H9 (cell line): ENCODE measurements around the gene AGXT. TPM values are rescaled to one million over a fixed set of nuclear protein-coding genes. Genes with fewer than 3 reads are reported as not detected.

Source experiments
- DNase-seq: peaks from one replicate; pipeline ENCODE4 v3.0.0-alpha.2; 2017
- H2AFZ ChIP-seq: one replicate; pipeline ENCODE4 v1.6.1; 2013; ENCODE audit warnings: mild to moderate bottlenecking, low read length, control low read depth, moderate library complexity
- H2AK5ac ChIP-seq: 2 replicates; pipeline ENCODE4 v1.6.1; 2013; ENCODE audit warnings: low read length, control low read depth, mixed read lengths; ENCODE audit not compliant: insufficient read length
- H2BK120ac ChIP-seq: one replicate; pipeline ENCODE4 v1.6.1; 2013; ENCODE audit warnings: low read depth, mild to moderate bottlenecking, low read length, control low read depth, inconsistent platforms; ENCODE audit not compliant: poor library complexity, severe bottlenecking
- H2BK12ac ChIP-seq: 2 replicates; pipeline ENCODE4 v1.6.1; 2013; ENCODE audit warnings: low read length, control low read depth, mixed read lengths, low read depth; ENCODE audit not compliant: insufficient read length
- H2BK15ac ChIP-seq: 2 replicates; pipeline ENCODE4 v1.6.1; 2013; ENCODE audit warnings: low read depth, low read length, control low read depth
- H2BK20ac ChIP-seq: one replicate; pipeline ENCODE4 v1.6.1; 2013; ENCODE audit warnings: low read depth, mild to moderate bottlenecking, low read length, control low read depth, inconsistent platforms; ENCODE audit not compliant: poor library complexity, severe bottlenecking
- H2BK5ac ChIP-seq: 2 replicates; pipeline ENCODE4 v1.6.1; 2013; ENCODE audit warnings: low read length, control low read depth, mixed read lengths; ENCODE audit not compliant: insufficient read length
- H3K14ac ChIP-seq: 2 replicates; pipeline ENCODE4 v1.6.1; 2013; ENCODE audit warnings: low read length, control low read depth; ENCODE audit not compliant: insufficient read depth
- H3K18ac ChIP-seq: 2 replicates; pipeline ENCODE4 v1.6.1; 2013; ENCODE audit warnings: low read depth, mild to moderate bottlenecking, mixed read lengths, low read length, control low read depth; ENCODE audit not compliant: insufficient read length
- H3K23ac ChIP-seq: 2 replicates; pipeline ENCODE4 v1.6.1; 2013; ENCODE audit warnings: low read length, control low read depth, mixed read lengths, low read depth; ENCODE audit not compliant: insufficient read length
- H3K23me2 ChIP-seq: 2 replicates; pipeline ENCODE4 v1.6.1; 2013; ENCODE audit warnings: low read depth, mild to moderate bottlenecking, mixed read lengths, low read length, control low read depth; ENCODE audit not compliant: insufficient read length, poor library complexity, severe bottlenecking
- H3K27ac ChIP-seq: 2 replicates; pipeline ENCODE4 v1.5.1; 2013; ENCODE audit warnings: low read length, control low read depth, mixed read lengths, low read depth; ENCODE audit not compliant: insufficient read length
- H3K27me3 ChIP-seq: 2 replicates; pipeline ENCODE4 v1.6.1; 2013; ENCODE audit warnings: low read length, control low read depth, inconsistent platforms; ENCODE audit not compliant: insufficient read depth
- H3K4ac ChIP-seq: 2 replicates; pipeline ENCODE4 v1.6.1; 2013; ENCODE audit warnings: low read depth, mild to moderate bottlenecking, control low read depth, inconsistent platforms, low read length, moderate library complexity
- H3K4me1 ChIP-seq: 2 replicates; pipeline ENCODE4 v1.6.1; 2013; ENCODE audit warnings: low read length, control low read depth, inconsistent platforms; ENCODE audit not compliant: insufficient read depth
- H3K4me2 ChIP-seq: 2 replicates; pipeline ENCODE4 v1.6.1; 2013; ENCODE audit warnings: low read length, control low read depth, mixed read lengths; ENCODE audit not compliant: insufficient read length, insufficient read depth
- H3K56ac ChIP-seq: 2 replicates; pipeline ENCODE4 v1.6.1; 2013; ENCODE audit warnings: low read depth, mild to moderate bottlenecking, mixed read lengths, low read length, control low read depth; ENCODE audit not compliant: insufficient read length
- H3K79me1 ChIP-seq: 2 replicates; pipeline ENCODE4 v1.6.1; 2013; ENCODE audit warnings: low read depth, mild to moderate bottlenecking, moderate library complexity, low read length, control low read depth, inconsistent platforms; ENCODE audit not compliant: insufficient read depth, poor library complexity, severe bottlenecking
- H3K79me2 ChIP-seq: 2 replicates; pipeline ENCODE4 v1.6.1; 2013; ENCODE audit warnings: low read length, control low read depth, inconsistent platforms; ENCODE audit not compliant: insufficient read depth
- H3K9ac ChIP-seq: 2 replicates; pipeline ENCODE4 v1.6.1; 2013; ENCODE audit warnings: low read length, control low read depth, mixed read lengths; ENCODE audit not compliant: insufficient read length; ENCODE audit errors: extremely low read depth
- H3K9me3 ChIP-seq: one replicate; pipeline ENCODE4 v1.6.1; 2013; ENCODE audit warnings: low read depth, low read length, inconsistent platforms; ENCODE audit not compliant: control insufficient read depth
- H3T11ph ChIP-seq: one replicate; pipeline ENCODE4 v1.6.1; 2013; ENCODE audit warnings: mild to moderate bottlenecking, low read length, control low read depth, inconsistent platforms
- H4K20me1 ChIP-seq: one replicate; pipeline ENCODE4 v1.6.1; 2013; ENCODE audit not compliant: control insufficient read depth, insufficient read length, insufficient read depth
- H4K5ac ChIP-seq: 2 replicates; pipeline ENCODE4 v1.6.1; 2013; ENCODE audit warnings: low read depth, mild to moderate bottlenecking, mixed read lengths, low read length, control low read depth; ENCODE audit not compliant: insufficient read length
- H4K8ac ChIP-seq: replicated peaks from 2 replicates; pipeline ENCODE4 v1.6.1; 2013; ENCODE audit warnings: low read length, control low read depth, mixed read lengths, low read depth; ENCODE audit not compliant: insufficient read length
- H4K91ac ChIP-seq: 2 replicates; pipeline ENCODE4 v1.6.1; 2013; ENCODE audit warnings: low read depth, mild to moderate bottlenecking, moderate library complexity, mixed read lengths, low read length, control low read depth; ENCODE audit not compliant: insufficient read length
- H3K27ac Mint-ChIP-seq, 3 experiments: 2 replicates in 2 of 3; 3 replicates in 1 of 3; pipeline ENCODE4 v1.8.0; 2020 to 2021; ENCODE audit warnings: mixed read lengths in 3 of 3, mild to moderate bottlenecking in 1 of 3, moderate library complexity in 1 of 3
- H3K27me3 Mint-ChIP-seq: 2 replicates; pipeline ENCODE4 v1.8.0; 2021; ENCODE audit warnings: low read depth, mild to moderate bottlenecking, moderate library complexity, mixed read lengths
- H3K36me3 Mint-ChIP-seq, 3 experiments: 2 replicates in 2 of 3; 3 replicates in 1 of 3; pipeline ENCODE4 v1.8.0; 2020 to 2021; ENCODE audit warnings: low read depth in 3 of 3, mixed read lengths in 3 of 3; ENCODE audit not compliant: insufficient read depth in 1 of 3
- H3K4me1 Mint-ChIP-seq, 2 experiments: 2 replicates each; pipeline ENCODE4 v1.8.0; 2020; ENCODE audit warnings: mixed read lengths in 2 of 2
- H3K4me3 Mint-ChIP-seq, 2 experiments: 2 replicates in 1 of 2; 3 replicates in 1 of 2; pipeline ENCODE4 v1.8.0; 2020 to 2021; ENCODE audit warnings: mild to moderate bottlenecking in 2 of 2, mixed read lengths in 2 of 2, moderate library complexity in 1 of 2
- H3K9me3 Mint-ChIP-seq, 2 experiments: 2 replicates in 1 of 2; 3 replicates in 1 of 2; pipeline ENCODE4 v1.8.0; 2020; ENCODE audit warnings: mild to moderate bottlenecking in 2 of 2, mixed read lengths in 2 of 2, moderate library complexity in 1 of 2
- WGBS: extraction: QIAGEN DNeasy Blood & Tissue Kit; methylation state at CpG from one replicate; pipeline ENCODE4 v1.1.7; 2013; ENCODE audit warnings: missing lambda C conversion rate, low lambda C conversion rate, mixed read lengths; ENCODE audit not compliant: insufficient read length; ENCODE audit errors: extremely low coverage; 5-methylcytosine and 5-hydroxymethylcytosine counted together
- total RNA-seq: library from RNA; stranded (reverse); gene quantifications from 2 replicates; pipeline ENCODE4 v1.2.1, GENCODE V29; 2021
- TF ChIP-seq, protein P1 (sequence below): fragments of 200-600 bp; sonication (generic); conservative IDR thresholded peaks from 3 replicates; pipeline ENCODE4 v1.8.0; 2021; ENCODE audit warnings: antibody characterized with exemption, mild to moderate bottlenecking

AGXT gene
- total RNA-seq, 1 experiment from 2014 or later = not detected

DNA sequence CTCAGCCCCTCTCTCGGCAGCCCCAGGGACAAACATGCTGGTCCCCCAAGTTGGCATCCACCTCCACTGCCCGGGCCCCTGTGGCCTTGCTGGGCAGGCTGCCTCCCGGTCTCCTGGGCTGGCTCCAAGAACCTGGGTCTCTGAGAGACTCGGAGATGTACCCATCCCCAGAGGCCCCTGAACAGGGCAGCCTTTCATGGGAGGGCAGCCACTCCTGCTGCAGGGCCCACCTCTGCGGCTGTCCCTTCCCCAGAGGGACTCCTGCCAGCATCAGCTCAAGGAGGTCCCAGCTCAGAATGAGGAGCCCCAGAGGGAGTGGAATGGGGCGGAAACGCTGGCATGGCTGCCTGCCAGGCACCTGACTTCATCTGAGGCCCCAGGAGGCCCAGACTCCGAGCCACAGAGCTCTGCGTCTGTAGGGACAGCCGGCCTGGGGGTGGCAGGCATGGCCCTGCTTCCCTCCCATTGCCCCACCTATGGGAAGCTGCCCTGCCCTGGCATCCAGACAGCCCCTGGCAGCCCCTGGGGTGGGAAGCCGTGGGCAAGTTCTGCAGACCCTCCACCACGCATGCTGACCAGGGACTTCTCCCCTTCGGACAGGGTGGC is 36.7 kb downstream of the AGXT start:
- TF ChIP-seq, protein P1, sequence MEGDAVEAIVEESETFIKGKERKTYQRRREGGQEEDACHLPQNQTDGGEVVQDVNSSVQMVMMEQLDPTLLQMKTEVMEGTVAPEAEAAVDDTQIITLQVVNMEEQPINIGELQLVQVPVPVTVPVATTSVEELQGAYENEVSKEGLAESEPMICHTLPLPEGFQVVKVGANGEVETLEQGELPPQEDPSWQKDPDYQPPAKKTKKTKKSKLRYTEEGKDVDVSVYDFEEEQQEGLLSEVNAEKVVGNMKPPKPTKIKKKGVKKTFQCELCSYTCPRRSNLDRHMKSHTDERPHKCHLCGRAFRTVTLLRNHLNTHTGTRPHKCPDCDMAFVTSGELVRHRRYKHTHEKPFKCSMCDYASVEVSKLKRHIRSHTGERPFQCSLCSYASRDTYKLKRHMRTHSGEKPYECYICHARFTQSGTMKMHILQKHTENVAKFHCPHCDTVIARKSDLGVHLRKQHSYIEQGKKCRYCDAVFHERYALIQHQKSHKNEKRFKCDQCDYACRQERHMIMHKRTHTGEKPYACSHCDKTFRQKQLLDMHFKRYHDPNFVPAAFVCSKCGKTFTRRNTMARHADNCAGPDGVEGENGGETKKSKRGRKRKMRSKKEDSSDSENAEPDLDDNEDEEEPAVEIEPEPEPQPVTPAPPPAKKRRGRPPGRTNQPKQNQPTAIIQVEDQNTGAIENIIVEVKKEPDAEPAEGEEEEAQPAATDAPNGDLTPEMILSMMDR = no peak
- H2BK15ac ChIP-seq = no peak overlapping the region
- peaks cover 3 to 10% (median 5%) of the 10 kb centered on the region in 3 experiments; a peak in 5 of 7 replicates for H3K36me3 Mint-ChIP-seq
- H3K79me2 ChIP-seq = no peaks in the 10 kb centered on the region
- H3K23ac ChIP-seq = no peak overlapping the region
- no peak overlapping the region for H3K4me2 ChIP-seq
- no peak overlapping the region for H3K4me3 Mint-ChIP-seq
- no peak overlapping the region for H3K4ac ChIP-seq
- H3K9me3 ChIP-seq = no peaks in the 10 kb centered on the region
- H3K9ac ChIP-seq = no peak overlapping the region
- H2AK5ac ChIP-seq = no peak overlapping the region
- no peak overlapping the region for H3K18ac ChIP-seq
- no peak overlapping the region for H3T11ph ChIP-seq
- no peak overlapping the region for H4K91ac ChIP-seq
- H3K14ac ChIP-seq = peak overlapping the region; percentile 52; the same call in 1 of the 2 replicates
- no peak overlapping the region for H2BK12ac ChIP-seq
- H2BK120ac ChIP-seq = no peak overlapping the region
- no peaks in the 10 kb centered on the region for H3K79me1 ChIP-seq
- no peaks in the 10 kb centered on the region for H3K4me1 ChIP-seq
- no peaks in the 10 kb centered on the region for H3K23me2 ChIP-seq
- H3K27ac ChIP-seq = no peak overlapping the region
- no peaks in the 10 kb centered on the region for H4K20me1 ChIP-seq
- H3K4me1 Mint-ChIP-seq = peaks cover 4 to 5% of the 10 kb centered on the region in 2 experiments; a peak in 3 of 4 replicates
- no peak overlapping the region for H3K27ac Mint-ChIP-seq
- WGBS = no CpG with 5 or more reads among the region's 13 CpGs
- no peak overlapping the region for H2AFZ ChIP-seq
- H3K9me3 Mint-ChIP-seq = peaks cover 12% of the 10 kb centered on the region in 2 experiments
- no peaks in the 10 kb centered on the region for H3K27me3 ChIP-seq
- H3K56ac ChIP-seq = no peak overlapping the region
- H3K27me3 Mint-ChIP-seq = peaks cover 8% of the 10 kb centered on the region
- no peak for DNase-seq
- H2BK5ac ChIP-seq = no peak overlapping the region
- no peak overlapping the region for H2BK20ac ChIP-seq
- H4K8ac ChIP-seq = no peak overlapping the region
- H4K5ac ChIP-seq = no peak overlapping the region
